NOMO-1 treated with dmso at 0.1 percent for 144 hours (cell line): Measurements from ENCODE around the gene GPBP1.
"Not testable (repeated sequence)": the region's sequence is repeated elsewhere in the genome, so short reads cannot be mapped to it uniquely, and the experiment has no call there.

ENCODE experiments used
- DNase-seq: peaks from one replicate; lab custom pipeline; 2025; ENCODE audit not compliant: unreplicated experiment; lab: John Stamatoyannopoulos, UW

Gene GPBP1

DNA sequence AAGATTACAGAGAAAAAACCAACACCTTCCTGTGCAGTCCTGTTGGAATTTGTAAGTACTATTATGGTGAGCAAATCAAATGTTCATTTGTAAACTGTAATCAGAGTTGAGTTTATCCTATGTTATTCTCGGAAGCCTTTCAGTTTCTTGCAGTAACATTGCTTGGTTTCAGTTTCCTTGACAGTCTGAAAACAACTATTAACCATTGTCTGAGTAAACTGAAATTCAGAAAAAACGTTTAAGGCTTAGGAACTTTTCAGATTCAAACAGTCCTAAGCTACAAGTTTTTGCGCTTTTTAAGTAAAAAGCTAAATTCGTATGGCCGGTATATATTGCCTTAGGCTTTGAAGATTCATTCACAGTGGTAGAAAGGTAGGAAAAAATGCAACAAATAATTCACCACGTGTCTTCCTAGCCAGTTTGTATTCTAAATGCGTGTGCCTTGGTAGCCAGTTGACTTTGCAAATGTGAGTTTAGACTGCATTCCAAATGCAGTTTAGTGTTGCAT is 2.5 kb downstream of the GPBP1 start:
- DNase-seq = no peak

DNA sequence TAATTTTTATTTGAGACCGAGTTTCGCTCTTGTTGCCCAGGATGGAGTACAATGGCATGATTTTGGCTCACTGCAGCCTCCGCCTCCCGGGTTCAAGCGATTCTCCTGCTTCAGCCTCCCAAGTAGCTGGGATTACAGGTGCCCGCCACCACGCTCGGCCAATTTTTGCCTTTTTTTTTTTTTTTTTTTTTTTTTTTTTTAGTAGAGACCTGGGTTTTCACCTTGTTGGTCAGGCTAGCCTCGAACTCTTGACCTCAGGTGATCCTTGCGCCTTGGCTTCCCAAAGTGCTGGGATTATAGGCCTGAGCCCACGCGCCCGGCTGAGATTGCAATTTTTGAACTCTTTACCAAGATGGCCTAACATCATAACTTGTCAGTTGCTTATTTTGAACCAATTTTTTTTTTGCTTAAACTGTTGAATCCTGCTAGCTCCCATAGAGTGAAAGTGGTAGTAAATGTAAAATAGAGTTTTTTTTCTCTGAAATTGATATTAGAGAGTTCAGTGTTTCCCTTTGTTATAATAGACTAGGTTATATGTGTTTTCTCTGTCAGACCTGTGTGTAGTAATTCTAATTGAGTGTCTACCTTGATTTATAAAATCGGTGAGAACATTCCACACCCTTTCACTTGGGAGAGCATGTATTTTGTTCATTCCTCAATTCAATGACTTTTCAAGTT is 3.8 kb downstream of the GPBP1 start:
- no peak for DNase-seq

DNA sequence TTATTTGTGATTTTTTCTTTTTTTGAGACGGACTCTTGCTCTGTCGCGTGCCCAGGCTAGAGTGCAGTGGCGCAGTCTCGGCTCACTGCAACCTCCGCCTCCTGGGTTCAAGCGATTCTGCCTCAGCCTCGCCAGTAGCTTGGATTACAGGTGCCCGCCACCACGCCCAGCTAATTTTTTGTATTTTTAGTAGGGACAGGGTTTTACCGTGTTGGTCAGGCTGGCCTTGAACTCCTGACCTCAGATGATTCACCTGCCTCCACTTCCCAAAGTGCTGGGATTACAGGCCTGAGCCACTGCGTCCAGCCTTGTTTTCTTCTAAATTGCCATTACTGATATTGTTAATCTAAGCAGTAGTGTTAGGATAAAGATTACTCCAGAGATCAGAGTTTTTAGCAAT is 4.4 kb downstream of the GPBP1 start:
- not testable (repeated sequence) for DNase-seq

DNA sequence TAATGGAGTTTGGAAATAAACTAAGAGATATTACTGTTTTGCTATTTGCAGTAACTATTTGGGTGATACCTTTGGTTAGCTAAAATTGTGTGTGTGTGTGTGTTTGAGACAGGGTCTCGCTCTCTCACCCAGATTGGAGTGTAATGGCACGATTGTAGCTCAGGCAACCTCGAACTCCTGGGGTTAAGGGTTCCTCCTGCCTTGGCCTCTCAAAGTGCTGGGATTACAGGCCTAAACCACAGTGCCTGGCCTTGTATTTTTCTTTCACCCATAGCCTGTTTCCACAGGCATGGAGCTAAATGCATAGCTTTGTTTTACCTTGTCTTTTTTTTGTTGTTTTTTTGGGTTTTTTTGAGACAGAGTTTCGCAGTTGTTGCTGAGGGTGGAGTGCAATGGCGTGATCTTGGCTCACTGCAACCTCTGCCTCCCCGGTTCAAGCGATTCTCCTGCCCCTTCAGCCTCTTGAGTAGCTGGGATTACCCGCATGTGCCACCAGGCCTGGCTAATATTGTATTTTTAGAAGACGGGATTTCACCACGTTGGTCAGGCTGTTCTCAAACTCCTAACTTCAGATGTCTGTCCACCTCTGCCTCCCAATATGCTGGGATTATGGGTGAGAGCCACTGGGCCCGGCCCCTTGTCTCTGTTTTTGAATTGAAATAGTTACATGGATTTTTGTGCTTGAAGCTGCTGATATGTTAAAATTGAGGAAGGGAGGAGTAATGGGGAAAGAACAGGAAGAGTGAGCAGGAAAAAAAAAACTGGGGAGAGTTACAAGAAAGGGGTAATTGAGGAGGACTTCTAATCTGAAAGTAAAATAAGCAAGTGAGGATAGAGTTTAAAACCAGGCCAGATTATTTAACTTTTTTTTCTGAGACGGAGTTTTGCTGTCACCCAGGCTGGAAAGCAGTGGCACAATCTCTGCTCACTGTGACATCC is 5.7 kb downstream of the GPBP1 start:
- no peak for DNase-seq

DNA sequence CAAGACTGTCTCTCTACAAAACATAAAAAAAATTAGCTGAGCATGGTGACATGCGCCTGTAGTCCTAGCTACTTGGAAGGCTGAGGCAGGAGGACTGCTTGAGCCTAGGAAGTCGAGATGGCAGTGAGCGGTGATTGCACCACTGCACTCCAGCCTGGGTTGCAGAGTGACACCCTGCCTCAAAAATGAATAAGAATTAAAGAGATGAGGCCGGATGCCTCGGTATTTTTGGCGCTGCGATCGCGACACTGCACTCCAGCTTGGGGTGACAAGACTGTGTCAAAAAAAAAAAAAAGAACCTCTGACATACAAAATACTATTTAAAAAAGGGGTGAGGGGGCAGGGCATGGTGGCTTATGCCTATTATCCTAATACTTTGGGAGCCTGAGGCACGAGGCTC is 7.3 kb downstream of the GPBP1 start:
- no peak for DNase-seq

DNA sequence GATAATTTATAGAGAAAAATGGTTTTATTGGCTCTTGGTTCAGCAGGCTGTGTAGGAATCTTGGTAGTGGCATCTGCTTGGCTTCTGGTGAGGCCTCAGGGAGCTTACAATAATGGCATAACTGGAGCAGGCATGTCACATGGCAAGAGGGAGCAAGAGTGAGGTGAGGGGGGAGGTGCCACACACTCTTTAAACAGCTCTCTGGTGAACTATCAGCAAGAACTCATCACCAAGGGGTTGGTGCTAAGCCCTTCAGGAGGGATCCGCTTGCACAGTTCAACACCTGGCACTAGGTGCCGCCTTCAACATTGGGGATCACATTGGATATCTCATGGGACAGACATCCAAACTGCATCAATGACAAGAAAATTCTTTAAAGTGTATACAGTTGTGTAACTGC is 10.5 kb downstream of the GPBP1 start:
- DNase-seq = no peak

DNA sequence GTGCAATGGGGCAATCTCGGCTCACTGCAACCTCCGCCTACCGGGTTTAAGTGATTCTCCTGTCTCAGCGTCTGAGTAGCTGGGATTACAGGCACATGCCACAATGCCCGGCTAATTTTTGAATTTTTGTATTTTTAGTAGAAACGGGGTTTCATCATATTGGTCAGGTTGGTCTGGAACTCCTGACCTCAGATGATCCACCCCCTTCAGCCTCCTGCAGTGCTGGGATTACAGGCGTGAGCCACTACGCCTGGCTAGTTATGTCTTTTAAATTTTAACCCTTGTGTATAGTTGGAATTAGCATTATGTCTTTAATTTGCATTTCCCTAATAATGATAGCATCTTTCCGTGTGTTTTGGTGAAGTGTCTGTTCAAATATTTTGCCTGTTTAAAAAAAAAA is 11.5 kb downstream of the GPBP1 start:
- DNase-seq = no peak

DNA sequence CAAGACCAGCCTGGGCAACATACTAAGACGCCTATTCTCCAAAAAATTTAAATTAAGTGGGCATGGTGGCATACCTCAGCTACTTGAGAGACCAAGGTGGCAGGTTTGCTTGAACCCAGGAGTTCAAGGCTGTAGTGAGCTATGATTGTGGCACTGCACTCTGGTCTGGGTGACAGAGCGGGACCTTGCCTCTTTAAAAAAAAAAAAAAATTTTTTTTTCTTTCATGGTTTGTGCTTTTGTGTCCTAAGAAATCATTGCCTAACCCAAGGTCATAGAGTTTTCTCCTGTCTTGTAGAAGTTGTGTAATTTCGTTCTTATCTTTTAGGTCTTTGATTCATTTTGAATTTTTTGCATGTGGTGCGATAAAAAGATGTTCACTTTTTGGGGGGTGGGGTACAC is 12.3 kb downstream of the GPBP1 start:
- DNase-seq = peak; percentile 22

DNA sequence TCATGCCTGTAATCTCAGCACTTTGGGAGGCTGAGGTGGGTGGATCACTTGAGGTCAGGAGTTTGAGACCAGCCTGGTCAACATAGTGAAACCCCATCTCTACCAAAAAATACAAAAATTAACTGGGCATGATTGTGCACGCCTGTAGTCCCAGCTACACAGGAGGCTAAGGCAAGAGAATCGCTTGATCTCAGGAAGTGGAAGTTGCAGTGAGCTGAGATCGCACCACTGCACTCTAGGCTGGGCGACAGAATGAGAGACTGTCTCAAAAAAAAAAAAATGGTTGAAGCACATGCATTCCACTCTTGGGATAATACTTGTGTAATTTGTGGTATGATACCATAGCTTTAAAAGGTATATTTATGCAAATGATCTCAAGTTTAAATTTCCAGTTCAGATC is 14.1 kb downstream of the GPBP1 start:
- not testable (repeated sequence) for DNase-seq

DNA sequence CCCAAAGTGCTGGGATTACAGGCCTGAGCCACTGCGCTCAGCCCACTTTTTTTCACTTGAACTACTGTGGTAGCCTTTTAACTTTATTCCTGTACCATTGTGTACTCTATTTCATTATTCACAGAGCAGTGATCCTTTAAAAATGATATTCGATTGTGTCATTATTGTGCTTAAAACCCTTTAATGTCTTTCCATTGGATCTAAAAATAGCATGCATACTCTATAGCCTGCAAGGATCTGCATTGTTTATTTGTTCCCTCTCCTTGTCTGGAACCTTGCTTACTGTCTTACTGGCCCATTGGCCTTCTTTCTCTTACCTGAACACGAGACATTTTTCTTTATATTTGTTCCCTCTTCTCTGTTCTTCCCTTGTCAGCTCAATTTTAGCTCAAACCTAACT is 15.7 kb downstream of the GPBP1 start:
- no peak for DNase-seq

DNA sequence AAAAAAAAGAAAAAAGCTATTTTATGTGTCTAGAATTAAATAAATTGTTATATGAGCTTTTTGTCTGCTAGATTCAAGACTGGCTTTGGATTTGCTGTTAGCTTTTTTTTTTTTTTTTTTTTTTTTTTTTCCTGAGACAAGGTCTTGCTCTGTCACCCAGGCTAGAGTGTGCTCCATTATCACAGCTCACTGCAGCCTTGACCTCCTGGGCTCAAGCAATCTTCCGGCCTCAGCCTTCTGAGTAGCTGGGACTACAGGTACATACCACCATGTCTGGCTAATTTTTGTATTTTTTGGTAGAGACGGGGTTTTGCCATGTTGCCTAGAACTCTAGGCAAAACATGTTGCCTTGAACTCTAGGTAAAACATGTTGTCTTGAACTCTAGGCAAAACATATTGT is 16.7 kb downstream of the GPBP1 start:
- DNase-seq = no peak

DNA sequence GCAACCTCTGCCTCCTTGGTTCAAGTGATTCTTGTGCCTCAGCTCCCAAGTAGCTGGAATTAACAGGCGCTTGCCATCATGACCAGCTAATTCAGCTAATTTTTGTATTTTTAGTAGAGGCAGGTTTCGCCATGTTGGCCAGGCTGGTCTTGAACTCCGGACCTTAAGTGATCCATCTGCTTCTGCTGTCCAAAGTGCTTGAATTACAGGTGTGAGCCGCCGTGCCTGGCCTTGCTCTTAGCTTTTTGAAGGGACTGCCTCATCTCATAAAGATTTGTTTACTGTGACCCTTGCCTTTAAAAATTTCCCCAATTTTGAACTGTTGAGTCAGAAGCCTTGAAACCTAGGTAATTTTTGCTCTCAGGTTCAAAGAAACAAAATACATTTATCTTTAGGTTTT is 17.3 kb downstream of the GPBP1 start:
- no peak for DNase-seq

DNA sequence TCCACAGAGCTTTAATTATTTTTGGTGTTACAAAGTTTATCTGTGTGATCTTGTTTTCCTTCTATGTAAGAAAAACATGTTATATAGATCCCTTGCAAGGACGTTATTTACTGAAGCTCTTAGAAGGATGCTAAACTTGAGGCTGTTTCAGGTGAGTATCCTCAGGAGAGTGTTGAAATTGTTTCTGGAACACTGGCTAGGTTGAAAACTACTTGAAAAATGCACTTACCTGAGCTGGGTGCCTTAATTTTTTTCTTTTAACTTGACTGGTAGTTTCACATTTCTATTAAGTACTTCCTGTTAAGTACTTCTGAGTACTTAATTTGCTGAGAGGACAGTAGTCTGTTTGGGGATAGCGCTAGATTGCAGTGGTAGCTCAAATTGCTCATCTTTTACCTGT is 18.1 kb downstream of the GPBP1 start:
- no peak for DNase-seq

DNA sequence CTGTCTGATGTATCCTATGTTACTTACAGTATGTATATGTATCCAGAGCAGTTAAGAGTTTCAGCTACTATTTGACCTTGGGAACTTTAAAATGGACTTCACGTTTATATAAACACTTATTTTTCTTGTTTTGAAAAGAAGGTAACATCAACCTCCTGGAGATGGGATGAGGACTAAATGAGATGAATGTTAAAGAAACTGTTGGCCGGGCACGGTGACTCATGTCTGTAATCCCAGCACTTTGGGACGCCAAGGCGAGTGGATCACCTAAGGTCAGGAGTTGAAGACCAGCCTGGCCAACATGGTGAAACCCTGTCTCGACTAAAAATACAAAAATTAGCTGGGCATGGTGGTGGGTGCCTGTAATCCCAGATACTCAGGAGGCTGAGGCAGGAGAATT is 19.0 kb downstream of the GPBP1 start:
- DNase-seq = not testable (repeated sequence)

DNA sequence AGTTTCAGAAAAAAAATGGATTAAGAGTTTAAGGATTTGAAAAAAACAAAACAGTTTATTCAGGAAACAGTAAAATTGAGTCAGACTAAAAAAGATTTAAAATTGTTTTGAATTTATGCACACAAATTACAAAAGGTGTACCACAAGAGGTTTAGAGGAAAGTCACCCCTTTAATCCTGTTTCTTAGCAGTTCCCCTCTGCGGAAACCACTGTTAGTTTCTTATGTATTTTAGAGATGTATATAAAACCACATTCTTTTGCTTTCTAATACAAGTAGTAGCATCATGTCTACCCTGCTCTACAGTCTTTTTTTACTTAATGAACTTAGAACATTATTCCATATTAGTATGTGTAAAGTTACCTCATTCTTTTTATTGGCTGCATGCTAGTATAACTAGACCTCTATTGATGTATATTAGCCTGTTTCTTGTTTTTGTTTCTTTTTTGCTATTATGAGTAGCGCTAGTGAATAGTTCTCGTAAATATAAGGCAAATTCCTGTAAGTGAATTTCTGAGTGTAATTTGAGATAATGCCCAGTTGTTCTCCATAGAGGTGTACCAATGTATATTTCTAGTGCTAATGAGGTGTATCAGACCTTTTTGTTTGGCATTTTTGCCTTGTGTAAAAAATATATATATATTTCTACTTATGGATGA is 20.0 kb downstream of the GPBP1 start:
- no peak for DNase-seq

DNA sequence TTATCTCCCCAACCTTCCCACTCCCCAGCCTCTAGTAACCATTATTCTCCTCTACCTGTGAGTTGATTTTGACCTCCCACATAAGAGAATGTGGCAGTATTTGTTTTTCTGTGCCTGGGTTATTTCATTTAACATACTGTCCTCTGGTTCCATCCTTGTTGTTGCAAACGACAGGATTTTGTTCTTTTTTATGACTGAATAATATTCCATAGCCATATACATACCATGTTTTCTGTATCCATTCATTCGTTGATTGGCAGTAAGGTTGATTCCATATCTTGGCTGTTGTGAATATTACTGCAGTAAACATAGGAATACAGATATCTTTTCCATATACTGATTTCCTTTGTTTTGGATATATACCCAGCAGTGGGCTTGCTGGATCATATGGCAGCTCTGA is 20.8 kb downstream of the GPBP1 start:
- no peak for DNase-seq

DNA sequence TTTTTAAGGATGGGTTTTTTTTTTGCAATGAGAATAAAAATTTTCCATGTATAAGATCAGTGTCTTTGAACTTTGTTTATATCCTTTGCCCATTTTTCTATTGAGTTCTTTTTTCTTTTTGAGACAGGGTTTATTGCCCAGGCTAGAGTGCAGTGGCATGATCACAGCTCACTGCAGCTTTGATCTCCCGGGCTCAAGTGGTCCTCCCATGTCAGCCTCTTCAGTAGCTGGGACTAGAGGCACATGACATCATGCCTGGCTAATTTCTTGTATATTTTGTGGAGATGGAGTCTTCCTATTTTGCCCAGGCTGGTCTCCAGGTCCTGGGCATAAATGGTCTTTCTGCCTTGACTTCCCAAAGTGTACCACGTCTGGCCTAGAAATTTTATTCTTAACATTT is 21.2 kb downstream of the GPBP1 start:
- DNase-seq = no peak

DNA sequence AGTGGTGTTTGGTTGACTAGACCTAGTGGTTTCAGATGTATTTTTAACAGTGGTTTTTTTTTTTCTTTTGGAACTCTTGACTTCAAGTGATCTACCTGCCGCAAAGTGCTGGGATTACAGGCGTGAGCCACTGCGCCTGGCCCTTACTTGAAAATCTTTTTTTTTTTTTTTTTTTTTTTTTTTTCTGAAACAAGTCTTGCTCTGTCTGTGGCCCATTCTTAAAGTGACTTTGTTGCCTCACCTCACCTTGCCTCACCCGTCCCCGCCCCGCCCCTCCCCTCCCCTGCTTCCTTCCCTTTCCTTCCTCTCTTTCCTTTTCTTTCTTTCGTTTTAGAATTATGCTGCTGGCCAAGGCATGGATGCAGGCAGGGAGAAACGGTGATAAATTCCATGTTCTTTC is 26.0 kb downstream of the GPBP1 start:
- DNase-seq = no peak

DNA sequence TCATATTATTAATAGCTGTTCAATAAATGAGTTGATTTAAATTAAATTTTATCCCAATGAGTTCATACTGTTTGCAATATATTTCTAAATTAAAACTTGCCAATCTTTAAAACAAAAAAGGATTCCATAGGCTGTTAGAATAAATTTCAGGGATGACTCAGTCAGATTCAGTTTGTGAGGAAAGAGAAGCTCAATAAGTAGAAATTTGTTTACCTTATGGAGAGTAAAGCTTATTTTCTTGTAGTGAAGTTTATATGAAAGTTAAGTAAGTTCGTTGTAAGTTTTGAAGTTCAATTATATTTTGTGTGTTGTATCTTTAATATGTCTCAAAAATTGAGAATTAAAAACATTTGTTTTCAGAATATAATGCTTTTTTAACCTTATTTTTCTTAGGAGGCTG is 29.0 kb downstream of the GPBP1 start:
- DNase-seq = no peak

DNA sequence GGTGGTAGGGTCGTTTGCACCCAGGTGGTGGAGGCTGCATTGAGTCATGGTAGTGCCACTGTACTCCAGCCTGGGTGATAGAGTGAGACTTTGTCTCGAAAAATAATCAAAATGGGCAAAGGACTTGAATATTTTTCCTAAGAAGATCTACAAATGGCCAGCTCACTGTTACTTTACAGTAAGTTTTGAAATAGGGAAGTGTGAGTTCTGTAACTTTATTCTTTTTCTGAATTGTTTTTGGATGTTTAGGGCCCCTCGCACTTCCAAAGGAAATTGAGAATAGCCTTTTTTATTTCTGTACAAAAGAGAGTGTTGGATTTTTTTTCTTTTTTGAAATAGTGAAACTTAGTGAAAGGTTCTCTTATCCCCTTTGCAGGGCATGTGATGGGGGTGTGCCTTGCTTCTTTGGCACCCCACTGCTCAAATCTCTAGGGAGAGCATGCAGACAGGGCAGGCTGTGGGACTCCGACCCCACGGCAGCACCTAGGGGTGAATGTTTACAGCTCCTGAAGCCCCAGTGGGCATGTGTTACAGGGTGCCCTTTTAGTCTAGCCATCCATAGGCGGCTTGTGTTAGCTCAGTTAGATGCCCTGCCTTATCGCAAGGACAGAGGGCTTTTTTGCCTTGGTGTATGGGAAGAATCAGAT is 33.3 kb downstream of the GPBP1 start:
- no peak for DNase-seq

DNA sequence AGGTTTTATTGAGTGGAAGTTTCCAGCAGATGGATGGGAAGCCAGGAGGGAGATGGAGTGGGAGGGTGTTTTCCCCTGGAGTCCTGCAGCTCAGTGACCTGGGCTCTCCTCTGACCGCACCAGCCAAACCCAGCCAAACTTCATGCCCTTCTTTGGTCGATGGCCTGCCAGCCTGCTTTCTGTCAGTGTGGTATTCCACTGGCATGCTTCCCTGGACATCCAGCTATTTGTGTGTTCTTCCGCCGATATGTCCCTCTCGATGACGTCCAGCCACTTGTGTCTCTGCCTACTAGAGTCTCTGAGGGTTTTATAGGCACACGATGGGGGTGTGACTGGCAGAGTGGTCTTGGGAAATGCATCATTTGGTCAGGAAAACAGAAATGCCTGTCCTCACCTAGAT is 33.8 kb downstream of the GPBP1 start:
- no peak for DNase-seq
